ENCODE results near the gene CLCN7.

CLCN7 gene

GRCh38 chr16:1429012-1429411 is 45.8 kb downstream of the CLCN7 start:
- no peak for DNase-seq

- peak; percentile 61 for DNase-seq
These were observed 46.3 kb downstream of the CLCN7 start for GRCh38 chr16:1428511-1428910.

- no peak for DNase-seq
These were observed 47.1 kb downstream of the CLCN7 start for GRCh38 chr16:1427473-1428461.

GRCh38 chr16:1426734-1427471 is 47.9 kb downstream of the CLCN7 start:
- peak; percentile 83 for DNase-seq

GRCh38 chr16:1425616-1426370 is 49.0 kb downstream of the CLCN7 start:
- no peak for DNase-seq

- DNase-seq = no peak
These were observed 50.8 kb downstream of the CLCN7 start for GRCh38 chr16:1424028-1424427.

- no peak for DNase-seq
These were observed 52.8 kb downstream of the CLCN7 start for GRCh38 chr16:1422076-1422475.

- no peak for DNase-seq
These were observed 54.7 kb downstream of the CLCN7 start for GRCh38 chr16:1420111-1420539.

- no peak for DNase-seq
These were observed 58.3 kb downstream of the CLCN7 start for GRCh38 chr16:1416521-1416941.

GRCh38 chr16:1414532-1415260 is 60.1 kb downstream of the CLCN7 start, which contains the start of gene UNKL:
Gene UNKL, minus strand, starts transcription at chr16:1414704. Its CDS starts 13 bp downstream, at chr16:1414691.
- DNase-seq = peak; percentile 68

- peak; percentile 74 for DNase-seq
These were observed 60.9 kb downstream of the CLCN7 start for GRCh38 chr16:1413684-1414531.

- DNase-seq = no peak
These were observed 62.0 kb downstream of the CLCN7 start for GRCh38 chr16:1412847-1413246.

- peak; percentile 96 for DNase-seq
These were observed 66.5 kb downstream of the CLCN7 start for GRCh38 chr16:1408171-1408837.

- DNase-seq = no peak
These were observed 67.1 kb downstream of the CLCN7 start for GRCh38 chr16:1407753-1408152.

GRCh38 chr16:1403733-1404132 is 71.1 kb downstream of the CLCN7 start:
- no peak for DNase-seq

GRCh38 chr16:1403036-1403435 is 71.8 kb downstream of the CLCN7 start:
- no peak for DNase-seq

GRCh38 chr16:1401758-1402154 is 73.1 kb downstream of the CLCN7 start:
- no peak for DNase-seq

GRCh38 chr16:1401061-1401757 is 73.6 kb downstream of the CLCN7 start:
- no peak for DNase-seq

GRCh38 chr16:1398826-1399581 is 75.8 kb downstream of the CLCN7 start:
- DNase-seq = no peak
